ENCODE results near the gene ZNF512.

- TF ChIP-seq POLR2A (IDR thresholded peaks at IDR 0.05): no peak
- TF ChIP-seq POLR2AphosphoS5 (IDR thresholded peaks at IDR 0.05): no peak
Measured at GRCh38 chr2:27661371-27661770, 78.5 kb downstream of the ZNF512 start.

Measured in suprapubic skin (tissue), 4 donors.